IPS-18a (cell line): ENCODE data around the gene PDGFA.

Source experiments
- H3K27ac ChIP-seq: one replicate; pipeline ENCODE4 v1.5.1; 2013; ENCODE audit warnings: low read length
- H3K27me3 ChIP-seq: one replicate; pipeline ENCODE4 v1.6.1; 2013; ENCODE audit warnings: mild to moderate bottlenecking, low read length; ENCODE audit not compliant: control insufficient read depth, insufficient read depth
- H3K36me3 ChIP-seq: one replicate; pipeline ENCODE4 v1.6.1; 2013; ENCODE audit warnings: low read depth, low read length; ENCODE audit not compliant: control insufficient read depth
- H3K4me1 ChIP-seq: one replicate; pipeline ENCODE4 v1.6.1; 2013; ENCODE audit warnings: low read depth, low read length; ENCODE audit not compliant: control insufficient read depth
- H3K4me3 ChIP-seq: one replicate; pipeline ENCODE4 v1.5.1; 2013; ENCODE audit warnings: low read length
- H3K9ac ChIP-seq: one replicate; pipeline ENCODE4 v1.6.1; 2013; ENCODE audit warnings: mild to moderate bottlenecking, low read length, moderate library complexity
- H3K9me3 ChIP-seq: one replicate; pipeline ENCODE4 v1.6.1; 2013; ENCODE audit warnings: low read depth, low read length; ENCODE audit not compliant: control insufficient read depth

The PDGFA gene

DNA sequence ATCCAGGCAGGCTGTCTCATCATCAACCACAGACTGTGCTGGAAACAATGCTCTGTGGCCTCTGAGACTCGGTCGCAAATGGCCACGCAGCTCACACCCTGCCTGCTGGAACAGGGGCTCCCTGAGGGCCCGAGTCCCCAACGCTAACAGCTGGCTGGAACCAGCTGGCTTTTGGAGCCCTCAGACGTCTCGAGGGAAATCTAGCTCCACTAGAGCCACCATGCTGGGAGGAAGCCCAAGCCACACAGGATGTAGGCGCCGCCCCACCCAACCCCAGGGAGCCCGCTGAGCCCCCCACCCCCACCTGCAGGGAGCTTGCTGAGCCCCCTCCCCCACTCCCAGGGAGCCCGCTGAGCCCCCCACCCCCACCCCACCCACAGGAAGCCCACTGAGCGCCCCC lies 21.4 kb upstream of the PDGFA start:
- H3K4me3 ChIP-seq, result no peak overlapping the region
- no peaks in the 10 kb centered on the region for H3K4me1 ChIP-seq
- H3K9me3 ChIP-seq, result no peaks in the 10 kb centered on the region
- no peak overlapping the region for H3K9ac ChIP-seq
- no peaks in the 10 kb centered on the region for H3K36me3 ChIP-seq
- H3K27ac ChIP-seq, result no peak overlapping the region
- no peaks in the 10 kb centered on the region for H3K27me3 ChIP-seq

DNA sequence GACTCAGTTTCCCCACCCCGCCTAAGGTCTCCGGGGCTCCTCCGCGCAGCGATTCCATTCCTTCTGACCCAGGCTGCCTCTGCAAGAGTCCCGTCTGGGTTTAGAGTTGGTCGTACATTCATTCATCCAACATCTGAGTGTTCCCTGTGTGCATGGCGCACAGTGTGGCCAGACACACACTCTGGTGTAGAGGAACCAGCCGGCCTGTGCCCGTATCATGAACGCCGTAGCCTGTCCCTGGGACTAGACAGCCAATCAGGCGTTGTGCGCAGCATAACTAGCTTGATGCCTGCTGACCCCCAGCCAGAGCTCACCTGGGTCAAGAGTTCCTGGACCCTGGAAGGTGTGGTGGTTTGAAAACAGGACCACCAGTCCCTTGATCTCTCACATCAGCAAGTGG lies 20.9 kb upstream of the PDGFA start:
- Histone ChIP-seq H3K9me3 (no peaks in the 10 kb centered on the region), H3K27me3 (no peaks in the 10 kb centered on the region), H3K36me3 (no peaks in the 10 kb centered on the region), H3K4me1 (no peaks in the 10 kb centered on the region), H3K4me3 (no peak overlapping the region), H3K9ac (no peak overlapping the region), H3K27ac (no peak overlapping the region)

DNA sequence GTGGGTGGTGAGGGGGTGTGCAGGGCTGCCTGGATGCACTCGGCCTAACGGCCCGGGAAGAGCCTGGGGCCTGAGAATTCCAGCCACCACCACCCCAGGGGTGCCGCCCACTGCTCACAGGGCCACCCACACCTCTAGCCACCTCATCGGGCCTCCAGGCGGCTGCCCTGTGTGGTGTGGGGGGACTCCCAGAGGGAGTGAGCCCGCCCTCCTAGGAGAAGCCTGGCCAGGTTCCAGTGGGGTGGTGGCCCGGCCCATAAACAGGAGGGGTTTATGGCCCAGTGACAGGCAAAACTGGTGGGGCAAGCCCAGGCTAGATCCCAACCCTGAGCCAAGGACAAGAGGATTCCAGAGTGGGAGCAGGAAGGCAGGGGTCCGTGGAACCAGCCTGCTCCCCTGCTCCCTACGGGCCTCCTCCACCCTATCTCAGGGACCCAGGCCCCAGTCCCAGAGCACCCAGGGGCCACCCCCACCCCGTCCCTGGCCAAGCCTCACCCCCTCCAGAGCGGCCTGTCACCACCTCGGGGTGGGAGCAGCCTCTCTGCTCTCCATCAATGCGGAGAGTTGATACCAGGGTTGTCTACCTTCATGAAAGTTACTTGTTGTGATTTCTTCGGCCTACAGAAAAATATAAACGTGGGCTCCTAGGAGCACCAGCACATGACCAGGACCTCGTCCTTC lies 20.2 kb upstream of the PDGFA start:
- no peaks in the 10 kb centered on the region for H3K4me1 ChIP-seq
- H3K27me3 ChIP-seq, result no peaks in the 10 kb centered on the region

DNA sequence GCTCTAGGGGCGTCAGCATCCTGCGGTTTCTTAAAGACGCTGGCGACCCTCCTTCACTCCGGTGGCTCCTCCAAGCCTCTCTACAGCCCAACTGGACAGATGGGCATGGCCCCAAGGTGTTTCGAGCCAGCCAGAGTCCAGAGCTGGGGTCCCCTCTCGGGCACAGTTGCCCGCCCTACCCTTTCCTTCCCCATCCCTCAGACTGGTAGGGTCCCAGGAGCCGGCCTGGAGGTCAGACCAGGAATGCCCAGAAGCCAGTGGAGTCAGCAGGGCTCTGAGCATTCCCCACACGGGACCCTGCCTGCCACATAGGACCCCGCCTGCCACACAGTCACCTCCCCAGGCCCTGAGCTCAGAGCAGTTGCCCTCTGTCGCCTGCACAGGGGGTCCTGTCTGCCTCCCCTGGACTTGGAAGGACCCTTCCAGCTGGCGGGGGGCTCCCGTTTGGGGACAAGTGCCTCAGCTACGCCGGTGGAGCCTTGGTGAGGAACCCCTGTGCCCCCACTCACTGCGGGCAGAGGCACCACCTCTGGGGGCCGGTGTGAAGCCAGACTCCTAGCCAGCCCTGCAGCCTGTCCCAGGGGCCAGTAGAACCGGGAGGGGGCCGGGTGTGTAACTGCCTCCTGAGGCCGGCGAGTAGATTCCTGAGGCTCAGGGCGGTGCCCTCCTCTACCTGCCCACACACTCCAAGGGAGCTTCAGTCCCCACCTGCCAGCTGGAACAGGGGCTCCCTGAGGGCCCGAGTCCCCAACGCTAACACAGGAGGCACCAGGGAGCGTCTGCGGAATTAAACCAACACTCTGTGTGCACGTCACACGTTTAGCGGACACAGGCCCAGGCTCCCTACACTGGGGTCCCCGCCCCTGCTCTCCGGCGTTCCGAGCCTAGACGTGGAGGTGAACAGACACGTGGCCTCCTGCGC lies 19.4 kb upstream of the PDGFA start:
- Histone ChIP-seq H3K4me1 (no peaks in the 10 kb centered on the region), H3K9me3 (no peaks in the 10 kb centered on the region), H3K27ac (no peak overlapping the region), H3K36me3 (no peaks in the 10 kb centered on the region), H3K27me3 (no peaks in the 10 kb centered on the region), H3K9ac (no peak overlapping the region), H3K4me3 (no peak overlapping the region)

More for the DNA sequence above, 20.2 kb upstream of the PDGFA start:
- no peaks in the 10 kb centered on the region for H3K36me3 ChIP-seq
- no peaks in the 10 kb centered on the region for H3K9me3 ChIP-seq
- H3K4me3 ChIP-seq, result no peak overlapping the region
- H3K9ac ChIP-seq, result no peak overlapping the region
- H3K27ac ChIP-seq, result no peak overlapping the region

DNA sequence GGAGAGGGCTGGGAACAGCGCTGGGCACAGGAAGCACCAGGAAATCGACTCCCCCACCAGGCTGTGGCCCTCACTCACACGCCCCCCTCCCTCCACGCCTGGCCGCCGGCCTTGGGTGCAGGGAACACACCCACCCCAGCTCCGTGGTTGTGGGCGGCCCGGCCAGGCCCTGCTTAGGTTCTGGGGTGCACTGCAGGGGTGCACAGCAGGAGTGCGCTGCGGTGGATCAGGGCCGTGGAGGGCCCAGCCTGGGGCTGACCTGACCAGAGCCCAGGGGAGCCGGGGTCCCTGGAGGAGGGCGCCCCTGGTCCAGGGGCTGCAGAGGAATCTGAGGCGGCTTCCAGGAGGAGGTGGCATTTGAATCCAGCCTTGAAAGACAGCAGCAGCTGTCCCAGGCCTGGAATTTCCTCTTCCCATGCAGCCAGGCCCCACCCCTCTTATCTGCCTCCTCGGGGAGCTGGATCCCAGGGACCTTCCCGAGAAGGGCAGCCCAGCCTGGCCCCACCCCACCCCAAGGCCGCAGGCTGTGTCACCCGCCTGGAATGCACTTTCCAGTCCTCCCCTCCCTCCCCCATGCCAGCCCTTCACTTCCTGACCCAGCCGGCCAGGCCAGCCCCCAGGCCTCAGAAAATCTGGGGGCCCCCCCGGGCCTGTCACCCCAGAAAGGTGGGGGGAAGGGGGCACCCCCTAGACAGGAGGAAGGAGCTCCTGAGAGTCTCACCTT lies 18.4 kb upstream of the PDGFA start:
- H3K9me3 ChIP-seq, result no peaks in the 10 kb centered on the region
- no peak overlapping the region for H3K27ac ChIP-seq
- H3K9ac ChIP-seq, result no peak overlapping the region
- H3K4me1 ChIP-seq, result no peaks in the 10 kb centered on the region
- H3K4me3 ChIP-seq, result no peak overlapping the region
- H3K36me3 ChIP-seq, result no peaks in the 10 kb centered on the region
- no peaks in the 10 kb centered on the region for H3K27me3 ChIP-seq

DNA sequence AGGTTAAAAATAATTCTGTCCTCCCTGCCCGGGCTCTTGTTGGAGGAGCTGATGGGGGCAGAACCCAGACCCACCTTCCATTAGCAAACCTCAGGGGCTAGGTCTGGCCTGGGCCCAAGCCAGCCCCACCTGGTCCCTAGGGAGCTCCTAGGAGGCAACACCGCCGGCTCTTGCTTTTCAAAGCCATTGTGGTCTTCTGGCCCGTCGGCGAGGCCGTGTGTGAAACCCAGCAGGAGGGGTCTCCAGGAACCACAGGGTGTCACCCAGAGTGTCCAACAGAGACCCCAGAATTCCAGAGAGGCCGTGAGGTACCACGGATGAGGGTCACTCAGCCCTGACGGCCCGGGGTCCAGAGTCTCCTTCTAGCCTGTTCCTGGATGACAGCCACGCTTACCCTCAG lies 16.6 kb upstream of the PDGFA start:
- no peaks in the 10 kb centered on the region for H3K4me1 ChIP-seq
- H3K9me3 ChIP-seq, result no peaks in the 10 kb centered on the region
- H3K27me3 ChIP-seq, result no peaks in the 10 kb centered on the region
- no peak overlapping the region for H3K9ac ChIP-seq
- H3K27ac ChIP-seq, result no peak overlapping the region
- no peak overlapping the region for H3K4me3 ChIP-seq
- H3K36me3 ChIP-seq, result no peaks in the 10 kb centered on the region

DNA sequence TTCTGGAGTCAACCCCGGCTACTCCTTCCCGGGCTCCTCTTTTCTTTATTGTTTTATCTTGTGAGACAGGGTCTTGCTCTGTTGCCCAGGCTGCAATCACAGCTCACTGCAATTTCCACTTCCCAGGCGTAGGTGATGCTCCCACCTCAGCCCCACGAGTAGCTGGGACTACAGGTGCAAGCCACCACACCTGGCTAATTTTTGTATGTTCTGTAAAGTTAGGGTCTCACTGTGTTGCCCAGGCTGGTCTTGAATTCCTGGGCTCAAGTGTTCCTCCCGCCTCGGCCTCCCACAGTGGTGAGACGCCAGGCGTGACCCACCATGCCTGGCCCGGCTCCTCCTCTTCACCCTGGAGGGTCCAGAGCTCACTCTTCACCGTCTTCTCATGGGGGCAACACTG lies 15.3 kb upstream of the PDGFA start:
- no peak overlapping the region for H3K27ac ChIP-seq
- H3K4me3 ChIP-seq, result no peak overlapping the region
- H3K9ac ChIP-seq, result no peak overlapping the region
- no peaks in the 10 kb centered on the region for H3K9me3 ChIP-seq
- no peaks in the 10 kb centered on the region for H3K4me1 ChIP-seq
- H3K36me3 ChIP-seq, result no peaks in the 10 kb centered on the region
- no peaks in the 10 kb centered on the region for H3K27me3 ChIP-seq

DNA sequence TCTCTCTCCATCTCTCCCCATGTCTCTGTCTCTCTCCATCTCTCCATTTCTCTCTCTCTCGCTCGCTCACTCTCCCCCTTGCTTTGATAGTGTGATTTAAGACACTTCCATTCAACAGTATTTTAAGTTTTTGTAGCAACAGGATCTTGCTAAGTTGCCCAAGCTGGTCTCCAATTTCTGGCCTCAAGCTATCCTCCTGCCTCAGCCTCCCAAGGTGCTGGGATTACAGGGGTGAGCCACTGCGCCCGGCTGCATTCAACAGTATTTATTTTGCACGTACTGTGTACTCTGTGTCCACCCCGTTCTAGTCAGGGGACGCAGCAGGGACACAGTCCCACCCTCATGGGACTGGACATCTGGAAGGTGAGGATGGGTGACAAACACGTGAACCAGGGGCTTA lies 14.4 kb upstream of the PDGFA start:
- H3K27me3 ChIP-seq, result no peaks in the 10 kb centered on the region
- H3K27ac ChIP-seq, result no peak overlapping the region
- H3K9ac ChIP-seq, result no peak overlapping the region
- H3K4me3 ChIP-seq, result no peak overlapping the region
- no peaks in the 10 kb centered on the region for H3K36me3 ChIP-seq
- H3K9me3 ChIP-seq, result no peaks in the 10 kb centered on the region
- no peaks in the 10 kb centered on the region for H3K4me1 ChIP-seq

DNA sequence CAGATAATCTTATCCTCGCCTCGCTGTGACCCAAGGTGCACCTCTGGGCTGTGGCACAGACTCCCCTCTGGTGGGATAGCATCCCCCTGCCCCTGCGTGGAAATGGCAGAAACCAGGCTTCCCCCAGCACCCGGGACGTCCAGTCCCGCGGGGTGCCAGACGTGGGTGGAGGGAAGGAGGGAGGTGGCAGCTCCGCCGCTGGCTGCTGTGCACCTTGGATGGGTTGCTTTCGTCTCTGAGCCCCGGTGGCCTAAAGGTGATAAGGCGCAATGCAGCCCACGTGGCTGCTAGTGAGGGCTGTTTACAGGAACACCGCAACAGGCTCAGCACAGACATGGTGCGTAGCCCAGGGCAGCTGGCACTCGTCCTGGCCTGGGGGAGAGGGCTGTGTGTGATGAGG lies 13.6 kb upstream of the PDGFA start:
- Histone ChIP-seq H3K36me3 (no peaks in the 10 kb centered on the region), H3K4me3 (no peak overlapping the region), H3K27me3 (no peaks in the 10 kb centered on the region), H3K9me3 (no peaks in the 10 kb centered on the region), H3K4me1 (no peaks in the 10 kb centered on the region), H3K9ac (no peak overlapping the region), H3K27ac (no peak overlapping the region)

DNA sequence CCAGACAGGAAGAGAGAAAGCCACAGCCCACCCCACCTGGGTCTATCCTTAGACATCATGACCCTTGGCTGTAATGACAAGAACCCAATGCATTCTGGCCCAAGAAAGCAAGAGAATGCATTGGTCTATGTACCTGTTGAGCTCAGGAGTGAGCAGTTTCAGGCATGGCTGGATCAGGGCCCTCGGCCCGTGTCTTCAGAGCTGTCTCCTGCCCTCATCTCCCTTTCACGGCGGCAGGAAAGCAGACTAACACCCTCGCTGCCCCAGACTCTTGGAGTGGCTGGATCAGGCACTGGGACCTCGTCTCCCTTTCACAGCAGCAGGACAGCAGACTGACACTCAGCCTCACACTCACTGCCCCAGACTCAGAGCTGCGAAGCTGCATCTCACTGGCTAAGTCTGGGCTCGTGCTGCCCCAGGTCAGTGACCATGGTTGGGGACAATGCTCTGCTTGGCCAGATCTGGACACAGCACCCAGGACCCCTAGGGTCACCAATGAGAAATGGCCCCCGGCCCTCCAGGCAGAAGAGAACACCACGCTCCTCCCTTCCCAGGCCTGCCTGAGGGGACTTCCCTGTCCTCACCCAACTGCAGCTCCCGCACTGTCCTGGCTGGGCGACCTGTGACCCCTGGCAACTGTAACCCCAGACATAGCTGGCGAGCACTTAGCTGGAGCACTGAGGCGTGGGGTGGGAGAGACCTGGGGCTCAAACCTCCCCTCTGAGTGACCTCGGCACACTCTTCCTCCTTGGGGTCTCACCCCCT lies 12.9 kb upstream of the PDGFA start:
- Histone ChIP-seq H3K36me3 (no peaks in the 10 kb centered on the region), H3K27me3 (no peaks in the 10 kb centered on the region), H3K9me3 (no peaks in the 10 kb centered on the region), H3K4me3 (no peak overlapping the region), H3K9ac (no peak overlapping the region), H3K27ac (no peak overlapping the region), H3K4me1 (no peaks in the 10 kb centered on the region)

DNA sequence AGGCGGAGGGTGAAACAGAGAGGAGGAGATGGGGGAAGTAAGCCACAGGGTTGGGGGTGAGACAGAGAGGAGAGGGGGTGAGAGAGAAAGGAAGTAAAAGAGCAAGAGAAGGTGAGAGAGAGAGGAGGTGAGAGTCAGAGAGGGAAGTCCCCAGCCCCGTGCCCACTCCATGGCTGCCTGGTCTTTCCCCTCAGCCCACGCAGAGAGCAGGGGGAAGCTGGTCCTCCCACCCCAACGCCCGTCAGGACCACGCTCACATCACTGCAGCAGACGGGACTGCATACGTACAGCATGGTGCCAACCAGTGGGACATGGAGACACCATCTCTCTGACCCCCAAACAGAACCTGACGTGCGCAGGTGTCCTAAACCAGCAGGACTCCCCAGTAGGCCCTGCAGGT lies 12.1 kb upstream of the PDGFA start:
- Histone ChIP-seq H3K27ac (no peak overlapping the region), H3K36me3 (no peaks in the 10 kb centered on the region), H3K4me1 (no peaks in the 10 kb centered on the region), H3K9me3 (no peaks in the 10 kb centered on the region), H3K9ac (no peak overlapping the region), H3K4me3 (no peak overlapping the region), H3K27me3 (no peaks in the 10 kb centered on the region)
